H1 (cell line): ENCODE measurements around the gene PBX1. TPM values are rescaled to one million over a fixed set of nuclear protein-coding genes. Genes with fewer than 3 reads are reported as not detected.

Source experiments
- CTCF ChIA-PET: fragments of 300-600 bp; sonication (Branson Sonifier 250); formaldehyde crosslinking; loops from one replicate; lab custom pipeline; 2021; ENCODE audit not compliant: partially characterized antibody; lab: Charles Lee
- POLR2A ChIA-PET: fragments of 300-600 bp; sonication (Branson Sonifier 250); formaldehyde crosslinking; loops from one replicate; lab custom pipeline; 2021; ENCODE audit warnings: inconsistent platforms; ENCODE audit not compliant: partially characterized antibody; lab: Charles Lee
- DNase-seq, 2 experiments: peaks; one replicate each; pipeline versions ENCODE4 v3.0.0 to v3.0.0-alpha.2; 2010 to 2022; ENCODE audit warnings: low spot score in 2 of 2, low read depth in 1 of 2, mixed read lengths in 1 of 2
- FAIRE-seq: peaks from 2 replicates; lab custom pipeline; 2011; peaks lifted over from hg19 to GRCh38; lab: Jason Lieb, UNC
- H2AFZ ChIP-seq: 2 replicates; pipeline ENCODE4 v1.8.1; 2012; ENCODE audit warnings: low read length, inconsistent platforms
- H2AK5ac ChIP-seq: 2 replicates; pipeline ENCODE4 v1.6.1; 2013; ENCODE audit warnings: low read depth, low read length
- H2BK120ac ChIP-seq: replicated peaks from 2 replicates; pipeline ENCODE3; 2013; ENCODE audit warnings: low read depth, low read length, inconsistent platforms
- H2BK12ac ChIP-seq: 2 replicates; pipeline ENCODE4 v1.6.1; 2013; ENCODE audit warnings: low read depth, low read length
- H2BK15ac ChIP-seq: 2 replicates; pipeline ENCODE4 v1.6.1; 2013; ENCODE audit warnings: low read length
- H2BK20ac ChIP-seq: 2 replicates; pipeline ENCODE4 v1.6.1; 2013; ENCODE audit warnings: low read length
- H2BK5ac ChIP-seq: 2 replicates; pipeline ENCODE4 v1.6.1; 2013; ENCODE audit warnings: low read depth, low read length
- H3K14ac ChIP-seq: 2 replicates; pipeline ENCODE4 v1.6.1; 2013; ENCODE audit warnings: inconsistent platforms; ENCODE audit not compliant: insufficient read length
- H3K18ac ChIP-seq: 2 replicates; pipeline ENCODE4 v1.6.1; 2013; ENCODE audit warnings: low read length; ENCODE audit errors: extremely low read depth
- H3K23ac ChIP-seq: 2 replicates; pipeline ENCODE4 v1.6.1; 2013; ENCODE audit warnings: inconsistent platforms; ENCODE audit not compliant: insufficient read length
- H3K23me2 ChIP-seq: 2 replicates; pipeline ENCODE4 v1.6.1; 2013; ENCODE audit warnings: low read depth, low read length
- H3K27ac ChIP-seq: 2 replicates; pipeline ENCODE4 v1.6.1; 2011; ENCODE audit warnings: low read depth, low read length, inconsistent platforms
- H3K27me3 ChIP-seq, 4 experiments: replicated peaks in 1 of 4; 1 replicate in 1 of 4; 2 replicates in 3 of 4; pipeline versions ENCODE4 v1.6.1 to v1.8.1; 2011 to 2013; ENCODE audit warnings: low read length in 3 of 4, mild to moderate bottlenecking in 3 of 4, inconsistent platforms in 2 of 4, mixed read lengths in 2 of 4, moderate library complexity in 1 of 4; ENCODE audit not compliant: control insufficient read depth in 3 of 4, insufficient read depth in 3 of 4; ENCODE audit errors: extremely low read depth in 1 of 4
- H3K36me3 ChIP-seq, 4 experiments: 2 replicates each; pipeline versions ENCODE4 v1.6.1 to v1.8.1; 2011 to 2013; ENCODE audit warnings: mild to moderate bottlenecking in 4 of 4, low read length in 3 of 4, moderate library complexity in 2 of 4, control low read depth in 1 of 4, inconsistent platforms in 1 of 4; ENCODE audit not compliant: insufficient read depth in 4 of 4, control insufficient read depth in 2 of 4
- H3K4ac ChIP-seq: replicated peaks from 2 replicates; pipeline ENCODE3; 2013; ENCODE audit warnings: low read length, low read depth, mixed read lengths, inconsistent platforms; ENCODE audit not compliant: insufficient read length
- H3K4me1 ChIP-seq, 4 experiments: replicated peaks in 1 of 4; 1 replicate in 1 of 4; 2 replicates in 3 of 4; pipeline versions ENCODE4 v1.6.1 to v1.8.1; 2011 to 2013; ENCODE audit warnings: low read length in 3 of 4, inconsistent platforms in 2 of 4, mixed read lengths in 1 of 4; ENCODE audit not compliant: insufficient read depth in 4 of 4, control insufficient read depth in 3 of 4
- H3K4me2 ChIP-seq, 2 experiments: 2 replicates each; pipeline versions ENCODE4 v1.6.1 to v1.8.1; 2011 to 2013; ENCODE audit warnings: low read depth in 2 of 2, low read length in 2 of 2, control low read depth in 1 of 2, inconsistent platforms in 1 of 2, mild to moderate bottlenecking in 1 of 2; ENCODE audit not compliant: insufficient read depth in 1 of 2
- H3K4me3 ChIP-seq, 4 experiments: fragments of 200-600, 300-600 bp in 1 of 4; sonication (generic), shearing (Covaris generic), sonication (Bioruptor Twin) in 1 of 4; 2 replicates each; pipeline versions ENCODE4 v1.5.1 to v1.8.1; 2011 to 2016; ENCODE audit warnings: low read length in 4 of 4, low read depth in 3 of 4, control low read depth in 2 of 4, inconsistent platforms in 2 of 4, mild to moderate bottlenecking in 2 of 4, mixed read lengths in 1 of 4, moderate library complexity in 1 of 4; ENCODE audit not compliant: insufficient read depth in 2 of 4; ENCODE audit errors: extremely low read depth in 1 of 4
- H3K56ac ChIP-seq: replicated peaks from 2 replicates; pipeline ENCODE3; 2013; ENCODE audit warnings: low read depth, mild to moderate bottlenecking, mixed read lengths, low read length, inconsistent platforms; ENCODE audit not compliant: insufficient read length
- H3K79me1 ChIP-seq: 2 replicates; pipeline ENCODE4 v1.6.1; 2013; ENCODE audit warnings: low read depth, low read length, control low read depth
- H3K79me2 ChIP-seq, 2 experiments: 2 replicates each; pipeline versions ENCODE4 v1.6.1 to v1.8.1; 2012 to 2013; ENCODE audit warnings: low read length in 2 of 2, mild to moderate bottlenecking in 2 of 2, inconsistent platforms in 1 of 2; ENCODE audit not compliant: insufficient read depth in 2 of 2, control insufficient read depth in 1 of 2
- H3K9ac ChIP-seq, 4 experiments: replicated peaks in 1 of 4; 1 replicate in 1 of 4; 2 replicates in 3 of 4; pipeline versions ENCODE4 v1.6.1 to v1.8.1; 2011 to 2013; ENCODE audit warnings: low read depth in 3 of 4, low read length in 3 of 4, control low read depth in 2 of 4, mild to moderate bottlenecking in 2 of 4, moderate library complexity in 2 of 4, inconsistent platforms in 1 of 4; ENCODE audit errors: extremely low read depth in 1 of 4
- H3K9me3 ChIP-seq, 2 experiments: 2 replicates each; pipeline versions ENCODE4 v1.6.1 to v1.8.1; 2012 to 2013; ENCODE audit warnings: mild to moderate bottlenecking in 2 of 2, moderate library complexity in 2 of 2, control low read depth in 1 of 2, inconsistent platforms in 1 of 2, low read depth in 1 of 2, low read length in 1 of 2, mixed read lengths in 1 of 2; ENCODE audit not compliant: insufficient read depth in 2 of 2
- H4K20me1 ChIP-seq, 2 experiments: replicated peaks in 1 of 2; 2 replicates each; pipeline versions ENCODE3 to v1.8.1; 2011 to 2013; ENCODE audit warnings: inconsistent platforms in 2 of 2, low read length in 2 of 2, mild to moderate bottlenecking in 1 of 2; ENCODE audit not compliant: insufficient read depth in 2 of 2, control insufficient read depth in 1 of 2
- H4K5ac ChIP-seq: 2 replicates; pipeline ENCODE4 v1.6.1; 2013; ENCODE audit warnings: low read length, low read depth, mixed read lengths, inconsistent platforms; ENCODE audit not compliant: insufficient read length
- H4K8ac ChIP-seq: 2 replicates; pipeline ENCODE4 v1.8.0; 2013; ENCODE audit warnings: mild to moderate bottlenecking, moderate library complexity, low read length, inconsistent platforms; ENCODE audit not compliant: insufficient read depth; ENCODE audit errors: extremely low read depth
- H4K91ac ChIP-seq: replicated peaks from 2 replicates; pipeline ENCODE3; 2013; ENCODE audit warnings: low read length, mixed read lengths, inconsistent platforms; ENCODE audit not compliant: insufficient read length
- ASH2L ChIP-seq: fragments of 200-600, 300-600 bp; sonication (generic); IDR thresholded peaks from one replicate; pipeline ENCODE4 v1.7.1; 2017; ENCODE audit warnings: low read length
- CEBPB ChIP-seq: IDR thresholded peaks from 2 replicates; pipeline ENCODE4 v1.6.1; 2012; ENCODE audit warnings: low read depth, low read length
- CHD1 ChIP-seq: IDR thresholded peaks from 2 replicates; pipeline ENCODE4 v1.6.1; 2012; ENCODE audit warnings: low read depth, low read length, improper control_type of control experiment
- CREB1 ChIP-seq: IDR thresholded peaks from 2 replicates; pipeline ENCODE4 v1.6.1; 2012; ENCODE audit warnings: inconsistent platforms
- FOSL1 ChIP-seq: IDR thresholded peaks from 2 replicates; pipeline ENCODE4 v1.6.1; 2011; ENCODE audit warnings: mild to moderate bottlenecking, low read depth, low read length, moderate library complexity; ENCODE audit not compliant: insufficient read depth
- GTF2F1 ChIP-seq: IDR thresholded peaks from 2 replicates; pipeline ENCODE4 v1.6.1; 2012; ENCODE audit warnings: low read depth, low read length, improper control_type of control experiment, borderline replicate concordance
- KDM4A ChIP-seq: IDR thresholded peaks from one replicate; pipeline ENCODE4 v1.7.1; 2012; ENCODE audit warnings: low read depth, mild to moderate bottlenecking, moderate library complexity, low read length, inconsistent platforms; ENCODE audit not compliant: severe bottlenecking
- MAFK ChIP-seq: IDR thresholded peaks from 2 replicates; pipeline ENCODE4 v1.6.1; 2012; ENCODE audit warnings: low read depth, mild to moderate bottlenecking, improper control_type of control experiment, low read length
- PHF8 ChIP-seq: fragments of 200-600 bp; sonication (generic); conservative IDR thresholded peaks from 2 replicates; pipeline ENCODE4 v1.7.1; 2012; ENCODE audit warnings: low read depth, mild to moderate bottlenecking, inconsistent platforms, low read length, moderate library complexity
- RXRA ChIP-seq: IDR thresholded peaks from 2 replicates; pipeline ENCODE4 v1.6.1; 2011; ENCODE audit warnings: low read depth, mild to moderate bottlenecking, low read length, moderate library complexity; ENCODE audit not compliant: insufficient read depth
- TAF7 ChIP-seq: optimal IDR thresholded peaks from 2 replicates; pipeline ENCODE3; 2011; ENCODE audit warnings: low read depth, mild to moderate bottlenecking, inconsistent platforms, low read length, moderate library complexity, borderline replicate concordance
- ZNF274 ChIP-seq: IDR thresholded peaks from 2 replicates; pipeline ENCODE4 v1.7.0; 2012; ENCODE audit warnings: low read length, borderline replicate concordance; ENCODE audit errors: extremely low read depth
- WGBS, 2 experiments: shearing (Covaris generic) in 1 of 2; methylation state at CpG; one replicate each; pipeline versions ENCODE4 v1.1.6 to v1.1.7; 2013 to 2015; ENCODE audit warnings: low lambda C conversion rate in 2 of 2, mixed read lengths in 2 of 2, inconsistent platforms in 1 of 2, low coverage in 1 of 2, missing lambda C conversion rate in 1 of 2; ENCODE audit not compliant: insufficient replicate concordance in 2 of 2, insufficient coverage in 1 of 2, insufficient read length in 1 of 2; ENCODE audit errors: extremely low coverage in 1 of 2, missing lambda C conversion rate in 1 of 2; 5-methylcytosine and 5-hydroxymethylcytosine counted together
- polyA plus RNA-seq, 7 experiments: library from polyadenylated mRNA; depleted of rRNA in 3 of 7; stranded (reverse) in 5 of 7; unstranded in 2 of 7; fragments of >200 nt in 5 of 7; fragments of 200-250 nt in 2 of 7; gene quantifications; 1 replicate in 5 of 7; 2 replicates in 1 of 7; 4 replicates in 1 of 7; pipeline versions ENCODE4 v1.2.1 to v1.2.3, GENCODE V29; 2011 to 2013; ENCODE audit warnings: missing spikeins in 2 of 7, mixed read lengths in 2 of 7
- total RNA-seq: library from RNA; stranded (reverse); fragmentation: NEBNext Ultra II Directional; extraction: Animal tissue kit (Norgen Biotek cat#: 25700); gene quantifications from 2 replicates; pipeline ENCODE4 v1.2.1, GENCODE V29; 2021

The PBX1 gene
- total and polyA plus RNA-seq, 2 of the 8 experiments (the other 6 are each of a cell fraction or from before 2014, with no cell fraction given): 87.4 to 124 TPM

DNA sequence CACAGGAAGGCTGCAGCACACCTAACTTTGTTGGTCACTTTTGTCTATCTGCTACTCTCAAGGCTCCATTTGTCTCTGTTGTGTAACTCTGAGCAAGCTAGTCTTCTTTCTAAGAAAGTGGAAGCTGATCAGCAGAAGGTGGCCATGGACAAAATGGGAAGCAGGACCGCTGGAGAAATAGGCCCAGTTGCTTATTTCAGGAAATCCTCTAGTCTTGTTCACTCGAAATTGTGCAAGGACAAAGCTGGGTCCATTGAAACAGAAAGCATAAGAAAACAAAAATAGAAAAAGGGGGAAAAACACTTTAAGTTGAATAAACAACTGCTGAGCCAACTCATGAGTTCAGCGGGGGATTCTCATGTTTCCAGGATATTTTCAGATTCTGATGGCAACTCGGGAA, 150.1 kb downstream of the PBX1 start:
- Histone ChIP-seq H3K56ac (no peak overlapping the region), H3K18ac (no peak overlapping the region), H3K4me2 (no peak overlapping the region), H3K23ac (no peak overlapping the region), H3K9me3 (no peaks in the 10 kb centered on the region), H3K23me2 (no peaks in the 10 kb centered on the region), H2BK5ac (no peak overlapping the region), H3K9ac (peak overlapping the region in 1 of 4 experiments; percentile 45; a peak in 2 of 7 replicates), H4K20me1 (peaks cover 11 to 21% of the 10 kb centered on the region in 2 experiments), H2BK120ac (no peak overlapping the region), H3K79me1 (peaks cover 10% of the 10 kb centered on the region), H3K4me3 (no peak overlapping the region), H4K5ac (no peak overlapping the region), H2BK20ac (no peak overlapping the region), H3K4ac (no peak overlapping the region), H2BK15ac (no peak overlapping the region), H4K8ac (no peak overlapping the region), H2AFZ (no peak overlapping the region), H2BK12ac (no peak overlapping the region), H2AK5ac (no peak overlapping the region), H3K27ac (no peak overlapping the region), H3K79me2 (peaks cover 0 to 90% of the 10 kb centered on the region in 2 experiments; a peak in 3 of 4 replicates), H3K27me3 (no peaks in the 10 kb centered on the region), H3K4me1 (peaks cover 11 to 26% (median 18%) of the 10 kb centered on the region in 4 experiments), H3K14ac (no peak overlapping the region), H3K36me3 (no peaks in the 10 kb centered on the region), H4K91ac (no peak overlapping the region)
- WGBS, 2 experiments: 89% methylated on average over 4 of the region's 4 CpGs; no CpG with 5 or more reads in 1 of the 2 experiments
- ChIA-PET POLR2A (no interaction called here), CTCF (interaction anchor here (1.1 to 4.0 kb wide), 2 partner anchors 35 to 87 kb away, joined by 4 to 18 read pairs; no protein-coding TSS in a partner anchor)
- DNase-seq: no peak
- FAIRE-seq: no peak
- TF ChIP-seq FOSL1: no peak
- no peak for TF ChIP-seq RXRA
- no peak for TF ChIP-seq MAFK
- TF ChIP-seq PHF8: no peak
- no peak for TF ChIP-seq ZNF274
- TF ChIP-seq ASH2L: no peak
- TF ChIP-seq TAF7: no peak
- no peak for TF ChIP-seq CEBPB
- TF ChIP-seq CREB1: no peak
- no peak for TF ChIP-seq KDM4A
- TF ChIP-seq GTF2F1: no peak
- TF ChIP-seq CHD1: no peak
